ENCODE measurements around the gene PCDHB2.

DNA sequence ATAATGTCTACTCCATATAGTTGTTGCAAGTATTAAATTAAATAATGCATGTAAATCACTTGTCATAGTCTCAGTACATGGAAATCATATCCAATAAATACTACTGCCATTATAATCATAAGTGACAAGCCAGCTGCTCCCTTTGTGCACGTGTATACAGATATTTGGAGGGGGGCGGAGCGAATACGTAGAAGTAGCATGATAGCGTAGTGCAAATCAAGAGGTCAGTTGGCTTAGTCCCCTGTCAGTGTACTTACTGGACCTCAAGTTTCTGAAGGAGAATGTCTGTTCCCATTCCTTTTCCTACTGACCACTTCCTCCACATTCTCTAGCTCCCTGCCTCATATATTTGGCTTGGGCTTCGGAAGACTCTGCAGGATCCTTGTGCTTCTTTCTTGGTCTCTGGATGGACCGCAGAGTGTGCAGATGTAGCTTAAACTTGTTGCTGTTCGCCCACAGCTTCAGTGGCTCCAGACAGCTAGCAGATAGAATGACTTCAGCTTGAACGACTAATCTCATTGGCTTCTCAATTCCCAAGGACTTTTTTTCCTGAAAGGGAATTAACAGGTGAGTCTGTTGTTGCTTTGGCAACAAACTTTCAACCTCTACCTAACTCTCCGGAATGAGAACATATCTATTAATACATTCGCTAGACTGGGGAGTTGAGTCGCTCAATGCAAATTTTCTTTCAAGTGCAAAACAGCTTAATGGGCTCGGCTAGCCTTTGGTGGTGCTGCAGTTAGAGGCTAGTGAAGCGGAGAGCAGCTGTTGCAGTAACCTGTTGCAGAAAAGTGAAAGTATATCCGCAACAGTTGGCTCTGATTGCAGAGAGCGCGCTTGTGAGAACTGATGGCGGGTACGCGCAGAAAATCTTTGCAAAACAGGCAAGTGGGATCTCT, 43.5 kb upstream of the PCDHB2 start, which contains the start of gene PCDHB1:
- TF ChIP-seq, protein P1, sequence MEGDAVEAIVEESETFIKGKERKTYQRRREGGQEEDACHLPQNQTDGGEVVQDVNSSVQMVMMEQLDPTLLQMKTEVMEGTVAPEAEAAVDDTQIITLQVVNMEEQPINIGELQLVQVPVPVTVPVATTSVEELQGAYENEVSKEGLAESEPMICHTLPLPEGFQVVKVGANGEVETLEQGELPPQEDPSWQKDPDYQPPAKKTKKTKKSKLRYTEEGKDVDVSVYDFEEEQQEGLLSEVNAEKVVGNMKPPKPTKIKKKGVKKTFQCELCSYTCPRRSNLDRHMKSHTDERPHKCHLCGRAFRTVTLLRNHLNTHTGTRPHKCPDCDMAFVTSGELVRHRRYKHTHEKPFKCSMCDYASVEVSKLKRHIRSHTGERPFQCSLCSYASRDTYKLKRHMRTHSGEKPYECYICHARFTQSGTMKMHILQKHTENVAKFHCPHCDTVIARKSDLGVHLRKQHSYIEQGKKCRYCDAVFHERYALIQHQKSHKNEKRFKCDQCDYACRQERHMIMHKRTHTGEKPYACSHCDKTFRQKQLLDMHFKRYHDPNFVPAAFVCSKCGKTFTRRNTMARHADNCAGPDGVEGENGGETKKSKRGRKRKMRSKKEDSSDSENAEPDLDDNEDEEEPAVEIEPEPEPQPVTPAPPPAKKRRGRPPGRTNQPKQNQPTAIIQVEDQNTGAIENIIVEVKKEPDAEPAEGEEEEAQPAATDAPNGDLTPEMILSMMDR (IDR thresholded peaks at IDR 0.05), result no peak
- TF ChIP-seq POLR2A (IDR thresholded peaks at IDR 0.05) (no peak), POLR2AphosphoS5 (IDR thresholded peaks at IDR 0.05) (no peak)

Data from breast epithelium (tissue), 3 donors.